Hepatocyte (in vitro differentiated cells): Measurements from ENCODE around the gene FAM20C. TPM values are rescaled to one million over a fixed set of nuclear protein-coding genes. Genes with fewer than 3 reads are reported as not detected.

ENCODE experiments used
- DNase-seq: peaks from one replicate; pipeline ENCODE4 v3.0.0-alpha.2; 2016; ENCODE audit warnings: low spot score
- H2AFZ ChIP-seq: fragments of 200-600 bp; sonication (generic); 2 replicates; pipeline ENCODE4 v1.6.0; 2016; ENCODE audit warnings: antibody characterized with exemption, mild to moderate bottlenecking
- H3K27ac ChIP-seq: fragments of 200-600 bp; sonication (generic); 2 replicates; pipeline ENCODE4 v1.5.1; 2016; ENCODE audit warnings: mild to moderate bottlenecking
- H3K27me3 ChIP-seq: fragments of 200-600 bp; sonication (generic); 2 replicates; pipeline ENCODE4 v1.6.1; 2016
- H3K36me3 ChIP-seq: fragments of 200-600 bp; sonication (generic); replicated peaks from 2 replicates; pipeline ENCODE4 v1.5.1; 2016; ENCODE audit warnings: low read depth; ENCODE audit not compliant: insufficient read depth
- H3K4me1 ChIP-seq: fragments of 200-600 bp; sonication (generic); 2 replicates; pipeline ENCODE4 v1.5.1; 2016; ENCODE audit warnings: mild to moderate bottlenecking, moderate library complexity; ENCODE audit not compliant: insufficient read depth
- H3K4me2 ChIP-seq: fragments of 200-600 bp; sonication (generic); 2 replicates; pipeline ENCODE4 v1.6.0; 2016
- H3K4me3 ChIP-seq: fragments of 200-600 bp; sonication (generic); 2 replicates; pipeline ENCODE4 v1.5.1; 2016; ENCODE audit warnings: mild to moderate bottlenecking
- H3K79me2 ChIP-seq: fragments of 200-600 bp; sonication (generic); 2 replicates; pipeline ENCODE4 v1.6.0; 2017; ENCODE audit warnings: mild to moderate bottlenecking
- H3K9me2 ChIP-seq: fragments of 200-600 bp; sonication (generic); replicated peaks from 2 replicates; pipeline ENCODE4 v1.6.0; 2017; ENCODE audit warnings: mild to moderate bottlenecking; ENCODE audit not compliant: insufficient read depth
- H3K9me3 ChIP-seq: fragments of 200-600 bp; sonication (generic); 2 replicates; pipeline ENCODE4 v1.5.1; 2016; ENCODE audit warnings: low read depth, mild to moderate bottlenecking
- H4K20me1 ChIP-seq: fragments of 200-600 bp; sonication (generic); 2 replicates; pipeline ENCODE4 v1.6.0; 2016; ENCODE audit warnings: mild to moderate bottlenecking; ENCODE audit not compliant: insufficient read depth, poor library complexity, severe bottlenecking
- EZH2 ChIP-seq: fragments of 200-600 bp; sonication (generic); IDR thresholded peaks from 2 replicates; pipeline ENCODE4 v1.6.1; 2016; ENCODE audit warnings: antibody characterized with exemption, mild to moderate bottlenecking, borderline replicate concordance
- EZH2phosphoT487 ChIP-seq: fragments of 200-600 bp; sonication (generic); IDR thresholded peaks from one replicate; pipeline ENCODE4 v1.6.1; 2018; ENCODE audit warnings: antibody characterized with exemption, mild to moderate bottlenecking, low read depth, moderate library complexity; ENCODE audit not compliant: unreplicated experiment, severe bottlenecking
- WGBS: methylation state at CpG from one replicate; pipeline ENCODE4 v1.1.6; 2016; ENCODE audit warnings: low lambda C conversion rate; ENCODE audit errors: missing lambda C conversion rate; 5-methylcytosine and 5-hydroxymethylcytosine counted together
- polyA plus RNA-seq: library from polyadenylated mRNA; unstranded; fragments of >200 nt; fragmentation: Nextera tagmentation; extraction: Ambion mirVana; gene quantifications from 2 replicates; pipeline ENCODE4 v1.2.1, GENCODE V29; 2016
- total RNA-seq: library from RNA; depleted of rRNA; stranded (reverse); fragments of >200 nt; gene quantifications from 2 replicates; pipeline ENCODE4 v1.2.3, GENCODE V29; 2014
- TF ChIP-seq, protein P1 (sequence below): fragments of 200-600 bp; sonication (generic); IDR thresholded peaks from 2 replicates; pipeline ENCODE4 v1.5.1; 2016; ENCODE audit warnings: antibody characterized with exemption, mild to moderate bottlenecking; ENCODE audit not compliant: poor library complexity

The FAM20C gene
- total and polyA plus RNA-seq, 2 experiments from 2014 or later = 24.4 to 42.5 TPM

DNA sequence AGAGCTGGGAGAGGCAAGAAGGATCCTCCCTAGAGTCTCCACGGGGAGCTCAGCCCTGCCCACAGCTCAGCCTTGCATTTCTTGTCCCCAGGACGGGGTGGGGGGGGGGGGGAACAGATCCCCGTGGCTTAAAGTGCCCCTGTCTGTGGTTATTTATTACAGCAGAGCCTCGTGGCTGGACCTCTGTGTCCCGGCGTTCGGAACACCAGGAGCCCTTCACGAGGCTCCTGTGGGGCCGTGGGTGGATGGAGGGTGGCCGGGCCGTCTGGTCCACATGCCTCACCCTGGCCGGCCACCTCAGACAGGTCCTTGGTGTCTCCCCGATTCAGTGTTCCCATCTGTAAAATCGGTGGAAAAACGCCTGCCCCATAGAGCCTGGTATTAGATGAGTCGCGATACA lies 37.9 kb downstream of the FAM20C start:
- Histone ChIP-seq H2AFZ (no peak overlapping the region), H4K20me1 (peaks cover 11% of the 10 kb centered on the region), H3K36me3 (no peaks in the 10 kb centered on the region), H3K4me1 (peaks cover 32% of the 10 kb centered on the region), H3K4me2 (no peak overlapping the region), H3K27me3 (no peaks in the 10 kb centered on the region), H3K4me3 (no peak overlapping the region), H3K27ac (no peak overlapping the region), H3K9me3 (no peaks in the 10 kb centered on the region), H3K9me2 (no peaks in the 10 kb centered on the region), H3K79me2 (peaks cover 16% of the 10 kb centered on the region)
- 91% methylated on average over 17 of the region's 17 CpGs for WGBS
- DNase-seq = no peak
- no peak for TF ChIP-seq EZH2
- TF ChIP-seq EZH2phosphoT487 = no peak
- TF ChIP-seq, protein P1, sequence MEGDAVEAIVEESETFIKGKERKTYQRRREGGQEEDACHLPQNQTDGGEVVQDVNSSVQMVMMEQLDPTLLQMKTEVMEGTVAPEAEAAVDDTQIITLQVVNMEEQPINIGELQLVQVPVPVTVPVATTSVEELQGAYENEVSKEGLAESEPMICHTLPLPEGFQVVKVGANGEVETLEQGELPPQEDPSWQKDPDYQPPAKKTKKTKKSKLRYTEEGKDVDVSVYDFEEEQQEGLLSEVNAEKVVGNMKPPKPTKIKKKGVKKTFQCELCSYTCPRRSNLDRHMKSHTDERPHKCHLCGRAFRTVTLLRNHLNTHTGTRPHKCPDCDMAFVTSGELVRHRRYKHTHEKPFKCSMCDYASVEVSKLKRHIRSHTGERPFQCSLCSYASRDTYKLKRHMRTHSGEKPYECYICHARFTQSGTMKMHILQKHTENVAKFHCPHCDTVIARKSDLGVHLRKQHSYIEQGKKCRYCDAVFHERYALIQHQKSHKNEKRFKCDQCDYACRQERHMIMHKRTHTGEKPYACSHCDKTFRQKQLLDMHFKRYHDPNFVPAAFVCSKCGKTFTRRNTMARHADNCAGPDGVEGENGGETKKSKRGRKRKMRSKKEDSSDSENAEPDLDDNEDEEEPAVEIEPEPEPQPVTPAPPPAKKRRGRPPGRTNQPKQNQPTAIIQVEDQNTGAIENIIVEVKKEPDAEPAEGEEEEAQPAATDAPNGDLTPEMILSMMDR = no peak

DNA sequence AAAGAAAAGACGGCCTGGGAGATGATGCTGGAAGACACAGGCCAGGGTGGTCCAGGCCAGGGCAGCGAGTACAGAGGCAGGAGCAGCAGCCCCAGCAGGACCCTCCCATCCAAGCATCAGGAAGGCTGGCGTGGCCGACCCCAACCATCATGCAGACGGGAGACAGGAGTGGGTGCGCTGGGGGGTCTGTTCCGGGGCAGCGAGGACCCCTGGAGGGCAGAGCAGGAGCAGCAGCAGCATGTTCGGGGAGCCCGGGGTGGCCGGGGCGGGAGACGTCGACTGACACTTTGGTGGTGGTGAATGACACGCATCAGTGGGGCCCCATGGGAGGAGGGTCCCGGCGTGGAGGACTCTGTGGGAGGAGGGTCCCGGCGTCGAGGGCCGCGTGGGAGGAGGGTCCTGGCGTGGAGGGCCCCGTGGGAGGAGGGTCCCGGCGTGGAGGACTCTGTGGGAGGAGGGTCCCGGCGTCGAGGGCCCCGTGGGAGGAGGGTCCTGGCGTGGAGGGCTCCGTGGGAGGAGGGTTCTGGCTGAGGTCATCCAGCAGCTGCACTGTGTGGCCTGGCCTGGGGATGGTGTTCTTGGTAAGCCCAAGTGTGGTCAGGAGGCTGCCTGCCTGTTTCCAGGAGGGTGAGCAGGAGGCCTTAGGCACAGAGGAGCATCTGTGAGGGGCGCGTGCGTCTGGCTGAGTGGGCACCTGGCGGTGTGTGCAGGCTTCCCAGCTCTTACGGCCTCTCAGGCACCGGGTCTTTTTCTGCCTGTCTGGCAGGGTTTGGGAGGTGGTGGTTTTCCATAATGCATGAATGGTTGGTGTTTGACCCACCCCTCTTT lies 38.9 kb downstream of the FAM20C start:
- 92% methylated on average over 24 of the region's 38 CpGs for WGBS
- no peak for TF ChIP-seq EZH2
- TF ChIP-seq, protein P1 = peak; percentile 25
- TF ChIP-seq EZH2phosphoT487 = no peak
- H3K27me3 ChIP-seq = no peaks in the 10 kb centered on the region
- peaks cover 24% of the 10 kb centered on the region for H3K79me2 ChIP-seq
- H3K4me3 ChIP-seq = no peak overlapping the region
- DNase-seq = no peak
- no peaks in the 10 kb centered on the region for H3K36me3 ChIP-seq
- no peak overlapping the region for H3K4me2 ChIP-seq
- H4K20me1 ChIP-seq = peaks cover 14% of the 10 kb centered on the region
- H3K27ac ChIP-seq = no peak overlapping the region
- no peaks in the 10 kb centered on the region for H3K9me3 ChIP-seq
- peaks cover 38% of the 10 kb centered on the region for H3K4me1 ChIP-seq
- no peak overlapping the region for H2AFZ ChIP-seq
- no peaks in the 10 kb centered on the region for H3K9me2 ChIP-seq

DNA sequence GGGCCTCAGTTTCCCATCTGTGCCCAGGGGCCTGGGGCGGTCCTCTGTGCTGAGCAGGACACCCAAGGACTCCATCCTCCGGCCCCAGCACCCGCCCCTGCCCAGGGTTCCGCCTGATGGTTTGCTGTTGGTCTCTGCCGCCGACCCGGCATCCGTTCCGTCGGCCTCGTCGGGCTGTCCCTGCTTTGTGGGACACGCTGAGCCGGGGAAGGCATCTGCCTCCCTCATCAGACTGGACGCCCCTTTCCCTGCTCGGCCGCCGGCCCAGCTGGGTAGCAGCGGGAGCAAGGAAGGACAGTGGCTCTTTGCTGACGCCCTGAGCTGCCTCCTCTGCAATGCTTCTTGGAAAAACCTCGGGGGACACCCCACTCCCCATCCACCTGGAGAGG lies 39.5 kb downstream of the FAM20C start:
- DNase-seq = no peak
- peaks cover 38% of the 10 kb centered on the region for H3K4me1 ChIP-seq
- H3K9me2 ChIP-seq = no peaks in the 10 kb centered on the region
- H4K20me1 ChIP-seq = peaks cover 14% of the 10 kb centered on the region
- H2AFZ ChIP-seq = no peak overlapping the region
- TF ChIP-seq, protein P1 = no peak
- TF ChIP-seq EZH2 (no peak), EZH2phosphoT487 (no peak)
- H3K36me3 ChIP-seq = no peaks in the 10 kb centered on the region
- peaks cover 24% of the 10 kb centered on the region for H3K79me2 ChIP-seq
- no peak overlapping the region for H3K27ac ChIP-seq
- H3K27me3 ChIP-seq = no peaks in the 10 kb centered on the region
- no peaks in the 10 kb centered on the region for H3K9me3 ChIP-seq
- H3K4me2 ChIP-seq = no peak overlapping the region
- WGBS = 94% methylated on average over 21 of the region's 21 CpGs
- no peak overlapping the region for H3K4me3 ChIP-seq
